ENCODE measurements around the gene EXOC2. TPM values are rescaled to one million over a fixed set of nuclear protein-coding genes. Genes with fewer than 3 reads are reported as not detected.
"Not testable (repeated sequence)": the region's sequence is repeated elsewhere in the genome, so short reads cannot be mapped to it uniquely, and the experiment has no call there.

Gene EXOC2
- total RNA-seq, 4 donors from 2014 or later: 7.6 to 22.5 (median 20.2) TPM

GRCh38 chr6:562052-562676 lies 130.8 kb downstream of the EXOC2 start:
- intact Hi-C loops (cut with DNase I; ENCODE audit: low total_unique reads) (no loop called here), in situ Hi-C loops (cut with MboI; ENCODE audit: low pct_ligation_motif_present in 1 of 4, low pct_unique_long_range_greater_than_20kb in 1 of 4, low sequenced_read_pairs in 3 of 4) (no loop called here)
- peaks cover 0 to 12% (median 4%) of the 10 kb centered on the region in 4 donors for H3K36me3 ChIP-seq
- no peaks in the 10 kb centered on the region for H3K27me3 ChIP-seq
- no peaks in the 10 kb centered on the region for H3K9me3 ChIP-seq
- no peak overlapping the region for H3K4me3 ChIP-seq
- H3K27ac ChIP-seq: peak overlapping the region in 2 of 4 donors; percentile 23 to 31
- DNase-seq: no peak
- TF ChIP-seq CTCF (IDR thresholded peaks at IDR 0.05) (no peak), EP300 (IDR thresholded peaks at IDR 0.05; ENCODE audit: low read depth) (no peak), POLR2A (IDR thresholded peaks at IDR 0.05) (no peak), POLR2AphosphoS5 (IDR thresholded peaks at IDR 0.05) (no peak)
- H3K4me1 ChIP-seq: no peaks in the 10 kb centered on the region
- WGBS, 2 donors (ENCODE audit: low coverage in 1 of 2): 87 to 88% methylated on average over 5 to 15 of the region's 15 CpGs

GRCh38 chr6:561335-561734 lies 131.6 kb downstream of the EXOC2 start:
- H3K4me1 ChIP-seq; DNase-seq; H3K27ac ChIP-seq; in situ Hi-C loops (cut with MboI; ENCODE audit: low pct_ligation_motif_present in 1 of 4, low pct_unique_long_range_greater_than_20kb in 1 of 4, low sequenced_read_pairs in 3 of 4); H3K27me3 ChIP-seq; H3K9me3 ChIP-seq; H3K4me3 ChIP-seq; intact Hi-C loops (cut with DNase I; ENCODE audit: low total_unique reads): not testable (repeated sequence)
- WGBS, 2 donors (ENCODE audit: low coverage in 1 of 2): 94 to 100% methylated on average over 2 to 7 of the region's 7 CpGs
- H3K36me3 ChIP-seq: peaks cover 0 to 12% (median 5%) of the 10 kb centered on the region in 4 donors

GRCh38 chr6:558959-559358 lies 134.0 kb downstream of the EXOC2 start:
- Histone ChIP-seq H3K36me3 (peaks cover 0 to 17% (median 5%) of the 10 kb centered on the region in 4 donors), H3K4me1 (no peaks in the 10 kb centered on the region), H3K4me3 (no peak overlapping the region), H3K9me3 (no peaks in the 10 kb centered on the region), H3K27me3 (no peaks in the 10 kb centered on the region), H3K27ac (no peak overlapping the region)
- no peak for DNase-seq
- TF ChIP-seq POLR2A (IDR thresholded peaks at IDR 0.05) (no peak), POLR2AphosphoS5 (IDR thresholded peaks at IDR 0.05) (no peak), CTCF (IDR thresholded peaks at IDR 0.05) (no peak), EP300 (IDR thresholded peaks at IDR 0.05; ENCODE audit: low read depth) (no peak)
- in situ Hi-C loops (cut with MboI; ENCODE audit: low pct_ligation_motif_present in 1 of 4, low pct_unique_long_range_greater_than_20kb in 1 of 4, low sequenced_read_pairs in 3 of 4): no loop called here
- intact Hi-C loops (cut with DNase I; ENCODE audit: low total_unique reads): no loop called here
- WGBS, 2 donors (ENCODE audit: low coverage in 1 of 2): 77 to 78% methylated on average over 3 of the region's 3 CpGs

- H3K27ac ChIP-seq: no peak overlapping the region
- in situ Hi-C loops (cut with MboI; ENCODE audit: low pct_ligation_motif_present in 1 of 4, low pct_unique_long_range_greater_than_20kb in 1 of 4, low sequenced_read_pairs in 3 of 4) (no loop called here), intact Hi-C loops (cut with DNase I; ENCODE audit: low total_unique reads) (no loop called here)
- TF ChIP-seq POLR2A (IDR thresholded peaks at IDR 0.05): no peak
- TF ChIP-seq CTCF (IDR thresholded peaks at IDR 0.05): peak in 1 of 5 experiments; percentile 17
- TF ChIP-seq EP300 (IDR thresholded peaks at IDR 0.05; ENCODE audit: low read depth): no peak
- H3K4me1 ChIP-seq: no peaks in the 10 kb centered on the region
- peaks cover 0 to 17% (median 3%) of the 10 kb centered on the region in 4 donors for H3K36me3 ChIP-seq
- no peaks in the 10 kb centered on the region for H3K27me3 ChIP-seq
- DNase-seq: no peak
- H3K9me3 ChIP-seq: no peaks in the 10 kb centered on the region
- no peak overlapping the region for H3K4me3 ChIP-seq
Observed at GRCh38 chr6:558089-558488, 134.8 kb downstream of the EXOC2 start.

GRCh38 chr6:551829-552350 lies 141.0 kb downstream of the EXOC2 start:
- H3K36me3 ChIP-seq: peaks cover 0 to 16% (median 3%) of the 10 kb centered on the region in 4 donors
- in situ Hi-C loops (cut with MboI; ENCODE audit: low pct_ligation_motif_present in 1 of 4, low pct_unique_long_range_greater_than_20kb in 1 of 4, low sequenced_read_pairs in 3 of 4): no loop called here
- H3K27me3 ChIP-seq: no peaks in the 10 kb centered on the region
- intact Hi-C loops (cut with DNase I; ENCODE audit: low total_unique reads): no loop called here
- no peaks in the 10 kb centered on the region for H3K9me3 ChIP-seq
- H3K27ac ChIP-seq: no peak overlapping the region
- no peak for DNase-seq
- no peak overlapping the region for H3K4me3 ChIP-seq
- 91 to 100% methylated on average over 1 to 12 of the region's 12 CpGs for WGBS, 2 donors (ENCODE audit: low coverage in 1 of 2)
- no peak for TF ChIP-seq POLR2A (IDR thresholded peaks at IDR 0.05)
- no peak for TF ChIP-seq POLR2AphosphoS5 (IDR thresholded peaks at IDR 0.05)
- no peak for TF ChIP-seq CTCF (IDR thresholded peaks at IDR 0.05)
- no peak for TF ChIP-seq EP300 (IDR thresholded peaks at IDR 0.05; ENCODE audit: low read depth)
- no peaks in the 10 kb centered on the region for H3K4me1 ChIP-seq

Data from transverse colon (tissue), 4 donors.